A549 treated with Hydrocortisone at 1 μM for 4 hours (cell line): ENCODE data around the gene OR9G1. TPM values are rescaled to one million over a fixed set of nuclear protein-coding genes. Genes with fewer than 3 reads are reported as not detected.

Experiments used
- total RNA-seq: library from RNA; stranded (reverse); fragments of 200-300 nt; extraction: Qiagen RNA extraction; gene quantifications from 5 replicates; pipeline ENCODE4 v1.2.3, GENCODE V29; 2022

OR9G1 gene, protein sequence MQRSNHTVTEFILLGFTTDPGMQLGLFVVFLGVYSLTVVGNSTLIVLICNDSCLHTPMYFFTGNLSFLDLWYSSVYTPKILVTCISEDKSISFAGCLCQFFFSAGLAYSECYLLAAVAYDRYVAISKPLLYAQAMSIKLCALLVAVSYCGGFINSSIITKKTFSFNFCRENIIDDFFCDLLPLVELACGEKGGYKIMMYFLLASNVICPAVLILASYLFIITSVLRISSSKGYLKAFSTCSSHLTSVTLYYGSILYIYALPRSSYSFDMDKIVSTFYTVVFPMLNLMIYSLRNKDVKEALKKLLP
- total RNA-seq, result not detected in 5 replicates

DNA sequence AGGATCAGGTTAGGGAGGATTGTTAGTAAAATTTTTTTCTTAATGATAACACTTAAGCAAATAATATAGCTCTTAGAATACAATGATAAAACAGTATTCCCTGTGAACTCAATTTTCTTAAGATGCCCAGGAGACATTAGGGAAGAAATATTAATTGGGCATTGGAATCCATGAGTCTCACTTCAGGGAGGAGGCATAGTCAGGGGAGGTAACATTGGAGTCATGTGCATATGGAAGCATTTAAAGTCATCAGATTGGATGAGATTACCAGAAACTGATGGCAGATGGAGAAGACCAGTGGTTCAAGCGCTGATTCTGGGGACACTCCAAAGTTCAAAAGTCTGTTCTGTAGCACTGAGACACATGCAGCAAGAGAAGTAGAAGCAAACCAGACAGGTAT is at the start of gene OR9G1:
Gene OR9G1 (plus strand): TSS at position 301 of the 400 bp plus-strand sequence. CDS start 1,293 bp downstream, outside the sequence.

DNA sequence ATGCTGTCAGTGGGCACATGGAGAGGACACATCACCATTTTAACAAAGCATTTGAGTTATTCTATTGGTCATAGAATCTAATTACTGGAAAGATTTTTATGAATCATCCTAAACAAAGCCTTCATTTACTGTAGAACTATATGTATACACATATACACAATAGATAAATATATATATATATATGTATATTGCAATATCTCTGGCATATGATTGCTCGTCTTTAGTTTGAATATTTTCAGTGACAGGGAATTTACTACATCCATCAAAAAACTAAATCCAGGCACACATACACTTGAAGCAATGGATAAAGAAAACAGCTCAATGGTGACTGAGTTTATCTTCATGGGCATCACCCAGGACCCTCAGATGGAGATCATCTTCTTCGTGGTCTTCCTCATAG is 35.5 kb upstream of the OR9G1 start, which contains the start of gene OR5AR1:
Gene OR5AR1 (plus strand): TSS at position 301 of the 400 bp plus-strand sequence. CDS start 0 bp downstream, at position 301.

GRCh38 chr11:56748597-56748996 is 49.7 kb downstream of the OR9G1 start, which contains the start of gene OR9G4:
Gene OR9G4, minus strand, starts transcription at chr11:56748697. Its CDS starts 4,931 bp downstream, at chr11:56743766.

Other genes starting within 250 kb of the OR9G1 start
- gene OR5M3, start 225.7 kb upstream of the OR9G1 start, total RNA-seq, result not detected in 5 replicates
- not detected in 5 replicates for gene OR5M8, start 207.7 kb upstream of the OR9G1 start, total RNA-seq
- not detected in 5 replicates for gene OR5M11, start 155.8 kb upstream of the OR9G1 start, total RNA-seq
- gene OR5M10, start 121.4 kb upstream of the OR9G1 start, total RNA-seq, result not detected in 5 replicates
- not detected in 5 replicates for gene OR5M1, start 84.2 kb upstream of the OR9G1 start, total RNA-seq
- gene OR5AP2, start 56.7 kb upstream of the OR9G1 start, total RNA-seq, result not detected in 5 replicates
- not detected in 5 replicates for gene OR5AR1, start 35.4 kb upstream of the OR9G1 start, total RNA-seq
- not detected in 5 replicates for gene OR9G4, start 49.6 kb downstream of the OR9G1 start, total RNA-seq